Skeletal muscle satellite cell (primary cell): ENCODE measurements around the gene PPIF.
A peak's percentile ranks its signal among the peaks of the same experiment; 100 is the strongest.

Experiments used
- H3K27me3 ChIP-seq: 2 replicates; pipeline ENCODE4 v1.7.0; 2013; ENCODE audit warnings: low read length; ENCODE audit not compliant: control insufficient read depth, insufficient read depth
- H3K36me3 ChIP-seq: 2 replicates; pipeline ENCODE4 v1.7.0; 2013; ENCODE audit warnings: mild to moderate bottlenecking, control low read depth, low read length; ENCODE audit not compliant: insufficient read depth
- H3K4me1 ChIP-seq: 2 replicates; pipeline ENCODE4 v1.7.0; 2013; ENCODE audit warnings: low read length; ENCODE audit not compliant: control insufficient read depth, insufficient read depth
- H3K4me2 ChIP-seq: 2 replicates; pipeline ENCODE4 v1.7.0; 2013; ENCODE audit warnings: mild to moderate bottlenecking, low read length
- H3K4me3 ChIP-seq: 2 replicates; pipeline ENCODE4 v1.7.0; 2013; ENCODE audit warnings: low read length
- H3K9ac ChIP-seq: 2 replicates; pipeline ENCODE4 v1.7.0; 2013; ENCODE audit warnings: mild to moderate bottlenecking, low read depth, low read length, moderate library complexity
- H3K9me3 ChIP-seq: replicated peaks from 2 replicates; pipeline ENCODE4 v1.7.0; 2013; ENCODE audit warnings: mild to moderate bottlenecking, control low read depth, low read length

The PPIF gene

DNA sequence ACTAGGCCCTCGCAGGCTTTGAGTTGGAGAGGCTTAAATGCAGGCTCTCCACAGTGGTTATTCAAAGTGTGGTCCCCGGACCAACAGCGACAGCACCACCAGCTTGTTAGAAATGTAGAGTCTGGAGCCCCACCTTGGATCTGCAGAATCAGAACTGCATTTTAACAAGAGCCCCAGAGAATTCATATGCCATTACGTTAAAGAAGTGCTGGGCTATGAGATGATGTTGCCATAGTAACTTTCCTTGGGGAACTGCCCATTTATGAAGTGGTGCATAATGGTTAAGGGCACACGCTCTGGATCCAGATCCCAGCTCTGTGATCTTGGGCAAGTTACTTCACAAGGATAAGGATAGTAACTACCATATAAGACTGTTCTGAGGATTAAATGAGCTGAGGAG is 49.3 kb downstream of the PPIF start:
- Histone ChIP-seq H3K4me2 (no peak overlapping the region), H3K9ac (no peak overlapping the region), H3K9me3 (no peaks in the 10 kb centered on the region), H3K36me3 (peaks cover 18% of the 10 kb centered on the region), H3K4me3 (no peak overlapping the region), H3K27me3 (no peaks in the 10 kb centered on the region), H3K4me1 (peaks cover 37% of the 10 kb centered on the region)

DNA sequence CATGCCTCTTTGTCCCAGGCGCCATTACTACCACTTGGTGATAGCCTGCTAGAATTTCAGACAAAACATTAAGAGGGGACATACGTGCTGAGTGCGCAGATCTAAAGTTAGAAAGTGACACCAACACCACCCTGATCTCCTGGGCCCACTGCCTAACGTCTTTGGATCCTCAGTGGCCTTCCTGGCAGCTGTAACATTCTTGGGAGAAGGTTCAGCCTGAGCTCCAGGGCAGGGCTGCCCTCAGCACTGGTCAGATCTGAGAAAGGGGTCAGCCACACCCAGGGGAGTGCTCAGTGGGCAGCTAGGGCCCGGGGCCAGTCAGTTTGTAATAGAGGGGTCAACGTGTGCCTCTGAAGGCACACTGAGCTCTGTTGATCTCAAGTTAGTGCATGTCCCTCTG is 49.8 kb downstream of the PPIF start:
- H3K9ac ChIP-seq: no peak overlapping the region
- H3K4me1 ChIP-seq: peaks cover 42% of the 10 kb centered on the region
- H3K36me3 ChIP-seq: peaks cover 18% of the 10 kb centered on the region
- H3K4me3 ChIP-seq: no peak overlapping the region
- H3K9me3 ChIP-seq: no peaks in the 10 kb centered on the region
- no peak overlapping the region for H3K4me2 ChIP-seq
- no peaks in the 10 kb centered on the region for H3K27me3 ChIP-seq

DNA sequence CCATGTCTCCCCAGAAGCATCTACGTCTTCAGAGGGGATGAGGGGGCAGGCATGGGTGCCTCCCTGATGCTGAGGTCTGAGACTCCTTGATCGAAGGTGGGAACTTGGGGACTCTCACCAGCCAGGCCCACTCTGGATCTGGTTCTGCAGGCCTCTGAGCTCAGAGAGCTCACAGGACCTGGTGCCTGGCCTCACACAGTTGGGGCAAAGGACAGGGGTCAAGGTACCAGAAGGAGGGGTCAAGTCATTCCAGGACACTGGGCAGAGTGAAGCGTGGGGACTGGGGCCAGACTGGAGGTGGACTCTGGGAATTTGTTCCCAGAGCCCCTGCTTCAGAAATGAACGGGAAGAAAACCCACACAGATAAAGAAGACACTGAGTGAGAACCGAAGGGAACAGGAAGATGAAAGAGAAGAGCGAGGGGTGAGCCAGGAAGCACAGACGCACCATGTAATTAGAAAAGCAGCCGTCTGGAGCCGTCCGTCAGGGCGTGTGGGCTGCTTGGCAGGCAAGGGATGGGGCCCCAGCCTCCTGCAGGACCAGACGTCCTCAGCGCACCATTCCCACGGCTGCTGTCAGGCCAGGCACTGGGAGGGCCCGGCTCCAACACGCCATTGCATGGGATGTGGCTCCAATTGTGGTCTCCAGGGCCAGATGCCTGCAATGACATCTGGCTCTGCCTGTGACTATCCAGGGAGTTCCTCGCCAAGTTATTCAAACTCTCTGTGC is 50.5 kb downstream of the PPIF start:
- H3K9ac ChIP-seq: peak overlapping the region; percentile 84
- H3K4me1 ChIP-seq: peaks cover 42% of the 10 kb centered on the region
- H3K4me2 ChIP-seq: no peak overlapping the region
- no peak overlapping the region for H3K4me3 ChIP-seq
- H3K36me3 ChIP-seq: peaks cover 18% of the 10 kb centered on the region
- no peaks in the 10 kb centered on the region for H3K9me3 ChIP-seq
- H3K27me3 ChIP-seq: no peaks in the 10 kb centered on the region

DNA sequence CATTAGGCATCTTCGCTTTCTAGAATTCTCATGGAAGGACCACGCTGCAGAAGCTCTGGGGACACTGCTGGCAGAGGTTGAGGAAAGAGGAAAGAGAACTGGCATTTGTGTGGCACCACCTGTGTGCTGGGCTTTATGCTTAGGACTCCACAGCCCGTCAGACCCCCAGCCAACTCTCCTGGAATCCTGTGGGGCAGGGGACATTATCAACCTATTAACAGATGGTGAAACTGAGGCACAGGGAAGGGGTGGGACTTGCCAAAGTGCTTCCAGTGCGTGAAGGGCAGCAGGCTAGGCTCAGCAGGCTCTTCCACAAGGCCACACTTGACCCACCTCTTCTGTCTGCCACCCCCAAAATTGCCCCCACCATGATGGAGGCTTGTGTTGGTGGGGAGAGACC is 51.4 kb downstream of the PPIF start:
- H3K9me3 ChIP-seq: no peaks in the 10 kb centered on the region
- peak overlapping the region; percentile 51 for H3K4me3 ChIP-seq
- peak overlapping the region; percentile 80 for H3K4me2 ChIP-seq
- H3K36me3 ChIP-seq: peaks cover 9% of the 10 kb centered on the region
- H3K9ac ChIP-seq: peak overlapping the region; percentile 84
- H3K27me3 ChIP-seq: no peaks in the 10 kb centered on the region
- H3K4me1 ChIP-seq: peaks cover 42% of the 10 kb centered on the region

DNA sequence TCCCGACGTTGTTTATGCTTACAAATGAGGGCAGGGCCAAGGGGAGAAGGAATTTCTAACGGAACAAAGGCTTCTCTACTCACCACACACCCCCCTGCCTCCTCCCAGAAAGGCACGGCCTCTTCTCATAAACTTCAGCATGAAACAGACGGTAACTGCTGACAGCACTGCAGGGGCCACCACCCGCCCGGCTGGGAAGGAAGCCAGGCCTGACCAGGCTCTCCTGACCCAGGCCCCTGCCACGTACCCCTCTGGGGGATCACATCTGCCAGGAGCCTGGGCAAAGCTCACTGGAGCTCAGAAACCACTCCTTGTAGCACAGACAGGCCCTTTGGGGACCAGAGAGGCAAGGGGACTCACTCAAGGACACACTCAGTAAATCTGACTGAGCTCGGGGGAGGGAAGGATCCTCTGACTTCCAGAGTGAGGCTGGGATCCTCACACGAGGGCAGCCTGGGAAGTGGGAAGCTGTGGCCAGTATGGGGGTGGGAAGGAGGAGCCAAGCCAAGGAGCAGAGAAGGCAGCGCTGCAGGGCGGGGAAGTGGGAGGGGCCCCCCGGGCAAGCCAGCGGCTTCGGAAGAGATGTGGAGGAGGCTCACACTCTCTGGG is 52.1 kb downstream of the PPIF start:
- H3K9me3 ChIP-seq: no peaks in the 10 kb centered on the region
- H3K9ac ChIP-seq: peak overlapping the region; percentile 84
- H3K4me1 ChIP-seq: peaks cover 42% of the 10 kb centered on the region
- peak overlapping the region; percentile 51 for H3K4me3 ChIP-seq
- H3K4me2 ChIP-seq: peak overlapping the region; percentile 80
- no peaks in the 10 kb centered on the region for H3K27me3 ChIP-seq
- peaks cover 6% of the 10 kb centered on the region for H3K36me3 ChIP-seq

DNA sequence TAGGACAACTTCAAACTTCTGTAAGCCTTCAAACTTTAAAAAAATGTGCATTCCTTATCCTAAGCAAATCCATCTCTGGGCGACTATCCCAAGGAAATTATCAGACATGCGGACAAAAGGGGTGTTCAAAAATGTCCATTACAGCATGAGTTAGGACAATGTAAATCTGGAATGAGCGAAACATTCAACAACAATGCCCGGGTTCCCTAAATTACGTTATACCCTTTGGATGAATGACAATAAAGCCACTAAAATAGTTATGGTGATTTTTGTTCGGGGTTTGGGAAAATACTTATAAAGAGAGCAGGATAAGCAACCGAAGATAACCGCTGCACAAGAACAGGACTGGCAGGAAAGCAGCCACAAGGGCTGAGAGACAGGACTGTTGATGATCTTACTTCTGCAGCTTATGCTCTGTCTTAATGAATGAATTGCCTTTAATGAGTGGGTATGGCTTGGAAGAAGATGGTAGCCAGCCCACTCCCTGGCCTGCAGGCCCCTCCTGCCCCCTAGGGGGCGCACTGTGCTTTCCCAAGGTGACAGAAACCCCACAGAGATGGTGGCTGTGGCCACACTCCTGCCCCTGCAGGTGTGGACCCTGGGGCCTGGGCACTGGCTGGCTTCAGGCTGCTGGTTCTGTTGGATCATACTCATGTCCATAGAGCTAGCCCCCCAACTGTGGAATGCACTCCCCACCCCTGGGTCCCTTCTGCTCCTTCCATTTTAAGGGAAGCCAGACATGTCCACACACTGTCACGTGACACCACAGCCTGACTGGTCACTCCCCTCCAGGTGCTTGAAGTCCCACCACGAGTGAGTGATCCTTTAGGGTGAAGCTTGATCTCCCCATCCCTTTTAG is 53.1 kb downstream of the PPIF start:
- peaks cover 6% of the 10 kb centered on the region for H3K36me3 ChIP-seq
- H3K27me3 ChIP-seq: no peaks in the 10 kb centered on the region
- H3K4me2 ChIP-seq: peak overlapping the region; percentile 80
- H3K4me1 ChIP-seq: peaks cover 42% of the 10 kb centered on the region
- H3K9ac ChIP-seq: no peak overlapping the region
- no peaks in the 10 kb centered on the region for H3K9me3 ChIP-seq
- H3K4me3 ChIP-seq: no peak overlapping the region

DNA sequence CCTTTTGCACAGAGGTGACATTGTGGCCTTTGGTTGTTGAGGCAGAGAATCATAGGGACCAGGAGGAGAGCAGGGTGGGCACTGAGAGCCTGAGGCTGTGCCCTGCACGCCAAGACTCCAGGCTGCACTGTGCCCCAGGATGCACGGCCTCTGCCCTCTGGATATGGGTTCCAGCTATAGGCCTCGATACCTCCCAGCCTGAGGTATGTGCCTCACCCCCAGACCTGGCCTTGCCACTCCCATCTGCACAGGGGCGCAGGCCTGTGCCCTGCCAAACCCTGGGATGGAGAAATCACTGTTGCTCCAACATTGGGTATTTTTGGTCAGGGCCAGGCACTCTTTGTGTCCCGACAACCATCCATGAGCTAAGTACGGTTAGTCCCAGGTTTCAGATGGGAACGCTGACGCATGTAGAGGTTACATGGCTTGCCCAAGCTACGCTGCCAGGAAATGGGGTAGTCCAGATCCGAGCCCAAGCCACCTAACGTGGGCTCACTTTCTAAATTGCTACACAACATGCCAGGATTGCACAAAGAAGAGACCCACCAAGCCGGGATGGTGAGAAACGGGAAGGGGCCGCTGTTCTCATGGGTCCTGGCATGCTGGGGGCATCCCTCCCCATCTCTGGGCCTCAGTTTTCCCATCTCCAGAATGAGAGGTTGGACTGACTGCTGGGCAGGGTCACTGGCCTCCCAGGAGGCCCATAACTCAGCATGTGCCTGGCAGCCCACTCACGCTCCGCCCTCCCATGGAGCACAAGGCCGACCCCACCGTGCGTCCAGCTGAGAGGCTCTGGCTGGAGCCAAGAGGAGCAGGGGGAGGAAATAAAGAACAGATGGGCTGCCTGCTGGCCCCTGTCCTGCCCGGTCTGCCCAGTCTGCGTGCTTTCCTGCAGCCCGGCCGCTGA is 54.0 kb downstream of the PPIF start:
- Histone ChIP-seq H3K9me3 (no peaks in the 10 kb centered on the region), H3K4me1 (peaks cover 42% of the 10 kb centered on the region), H3K4me3 (no peak overlapping the region), H3K9ac (no peak overlapping the region), H3K36me3 (peaks cover 13% of the 10 kb centered on the region), H3K27me3 (no peaks in the 10 kb centered on the region), H3K4me2 (no peak overlapping the region)

DNA sequence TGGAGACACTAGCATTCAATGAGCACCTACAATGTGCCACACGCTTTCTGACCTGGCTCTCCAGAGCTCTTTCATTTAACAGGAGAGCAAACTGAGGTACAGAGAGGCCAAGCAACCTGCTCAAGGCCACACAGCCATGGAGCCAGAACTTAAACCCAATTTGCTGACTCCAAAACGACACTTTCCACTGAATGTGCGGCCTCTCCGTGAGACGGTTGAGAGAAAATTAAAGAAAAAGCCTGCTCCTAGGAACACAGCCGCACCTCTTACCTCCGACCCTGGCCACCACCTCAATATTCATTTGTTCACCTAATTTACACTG is 55.3 kb downstream of the PPIF start:
- H3K9ac ChIP-seq: no peak overlapping the region
- H3K27me3 ChIP-seq: no peaks in the 10 kb centered on the region
- no peaks in the 10 kb centered on the region for H3K9me3 ChIP-seq
- H3K4me2 ChIP-seq: no peak overlapping the region
- peaks cover 24% of the 10 kb centered on the region for H3K36me3 ChIP-seq
- H3K4me3 ChIP-seq: no peak overlapping the region
- peaks cover 42% of the 10 kb centered on the region for H3K4me1 ChIP-seq

DNA sequence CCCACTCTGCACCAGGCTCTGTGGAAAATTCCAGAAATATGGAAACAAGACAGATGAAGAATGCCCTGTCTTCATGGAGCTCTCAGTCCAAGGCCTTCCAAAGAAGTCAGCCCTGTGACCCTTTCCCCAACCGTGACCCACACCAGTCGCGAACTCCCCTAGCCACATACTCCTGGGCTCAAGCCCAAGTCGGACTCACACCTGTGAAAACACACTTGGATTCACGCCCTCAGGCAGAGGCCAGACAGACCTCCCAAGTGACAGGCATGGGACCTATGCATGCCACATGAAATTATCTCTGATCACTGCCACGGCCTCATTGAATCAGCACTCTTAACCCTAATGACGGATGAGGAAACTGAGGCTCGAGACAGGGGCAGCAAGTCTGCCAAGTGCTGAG is 55.7 kb downstream of the PPIF start:
- no peaks in the 10 kb centered on the region for H3K9me3 ChIP-seq
- H3K4me2 ChIP-seq: no peak overlapping the region
- H3K4me3 ChIP-seq: no peak overlapping the region
- peaks cover 43% of the 10 kb centered on the region for H3K4me1 ChIP-seq
- no peaks in the 10 kb centered on the region for H3K27me3 ChIP-seq
- H3K9ac ChIP-seq: no peak overlapping the region
- peaks cover 23% of the 10 kb centered on the region for H3K36me3 ChIP-seq

DNA sequence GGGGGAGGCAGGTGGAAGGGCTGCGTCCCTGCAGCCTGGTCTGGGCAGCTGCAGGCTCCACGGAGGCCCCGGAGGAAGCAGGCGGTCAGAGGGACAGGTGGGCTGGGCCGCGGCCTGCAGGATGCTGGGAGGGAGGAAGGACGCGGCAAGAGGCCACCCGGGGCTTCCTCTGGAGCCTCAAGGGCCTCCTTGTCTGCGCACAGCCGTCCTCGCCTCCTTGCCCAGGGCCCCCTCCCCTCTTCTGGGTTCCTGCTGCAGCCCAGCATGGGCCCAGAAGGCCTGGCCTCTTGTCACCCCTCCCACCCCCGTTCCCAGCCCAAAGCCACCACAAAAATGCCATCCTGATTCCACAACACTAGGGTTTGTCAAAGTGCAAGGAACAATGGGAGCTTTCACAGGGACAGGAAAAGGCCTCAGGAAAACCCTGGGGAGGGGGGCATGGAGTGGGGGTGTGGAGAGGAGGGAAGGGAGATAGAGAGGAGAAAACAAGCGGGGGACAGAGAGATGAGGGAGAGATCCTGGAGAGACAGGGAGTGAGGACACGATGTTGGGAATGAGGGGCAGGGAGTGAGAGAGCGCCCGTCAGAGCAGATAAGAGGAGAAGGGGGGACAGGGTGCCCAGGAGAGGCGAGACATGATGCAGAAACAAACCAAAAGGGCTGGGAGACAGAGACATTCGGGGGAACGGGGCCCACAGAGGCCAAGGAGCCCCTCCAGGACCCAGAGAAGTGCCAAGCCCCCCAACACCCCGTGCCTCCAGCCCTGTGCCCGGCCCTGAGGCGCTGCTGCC is 56.4 kb downstream of the PPIF start:
- Histone ChIP-seq H3K36me3 (peaks cover 18% of the 10 kb centered on the region), H3K4me1 (peaks cover 43% of the 10 kb centered on the region), H3K4me2 (no peak overlapping the region), H3K9ac (no peak overlapping the region), H3K9me3 (no peaks in the 10 kb centered on the region), H3K4me3 (no peak overlapping the region), H3K27me3 (no peaks in the 10 kb centered on the region)
